Measurements from ENCODE around the gene CLUH.

Gene CLUH, protein sequence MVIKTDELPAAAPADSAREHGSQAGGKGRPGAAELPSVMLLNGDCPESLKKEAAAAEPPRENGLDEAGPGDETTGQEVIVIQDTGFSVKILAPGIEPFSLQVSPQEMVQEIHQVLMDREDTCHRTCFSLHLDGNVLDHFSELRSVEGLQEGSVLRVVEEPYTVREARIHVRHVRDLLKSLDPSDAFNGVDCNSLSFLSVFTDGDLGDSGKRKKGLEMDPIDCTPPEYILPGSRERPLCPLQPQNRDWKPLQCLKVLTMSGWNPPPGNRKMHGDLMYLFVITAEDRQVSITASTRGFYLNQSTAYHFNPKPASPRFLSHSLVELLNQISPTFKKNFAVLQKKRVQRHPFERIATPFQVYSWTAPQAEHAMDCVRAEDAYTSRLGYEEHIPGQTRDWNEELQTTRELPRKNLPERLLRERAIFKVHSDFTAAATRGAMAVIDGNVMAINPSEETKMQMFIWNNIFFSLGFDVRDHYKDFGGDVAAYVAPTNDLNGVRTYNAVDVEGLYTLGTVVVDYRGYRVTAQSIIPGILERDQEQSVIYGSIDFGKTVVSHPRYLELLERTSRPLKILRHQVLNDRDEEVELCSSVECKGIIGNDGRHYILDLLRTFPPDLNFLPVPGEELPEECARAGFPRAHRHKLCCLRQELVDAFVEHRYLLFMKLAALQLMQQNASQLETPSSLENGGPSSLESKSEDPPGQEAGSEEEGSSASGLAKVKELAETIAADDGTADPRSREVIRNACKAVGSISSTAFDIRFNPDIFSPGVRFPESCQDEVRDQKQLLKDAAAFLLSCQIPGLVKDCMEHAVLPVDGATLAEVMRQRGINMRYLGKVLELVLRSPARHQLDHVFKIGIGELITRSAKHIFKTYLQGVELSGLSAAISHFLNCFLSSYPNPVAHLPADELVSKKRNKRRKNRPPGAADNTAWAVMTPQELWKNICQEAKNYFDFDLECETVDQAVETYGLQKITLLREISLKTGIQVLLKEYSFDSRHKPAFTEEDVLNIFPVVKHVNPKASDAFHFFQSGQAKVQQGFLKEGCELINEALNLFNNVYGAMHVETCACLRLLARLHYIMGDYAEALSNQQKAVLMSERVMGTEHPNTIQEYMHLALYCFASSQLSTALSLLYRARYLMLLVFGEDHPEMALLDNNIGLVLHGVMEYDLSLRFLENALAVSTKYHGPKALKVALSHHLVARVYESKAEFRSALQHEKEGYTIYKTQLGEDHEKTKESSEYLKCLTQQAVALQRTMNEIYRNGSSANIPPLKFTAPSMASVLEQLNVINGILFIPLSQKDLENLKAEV (N-terminal part only)

DNA sequence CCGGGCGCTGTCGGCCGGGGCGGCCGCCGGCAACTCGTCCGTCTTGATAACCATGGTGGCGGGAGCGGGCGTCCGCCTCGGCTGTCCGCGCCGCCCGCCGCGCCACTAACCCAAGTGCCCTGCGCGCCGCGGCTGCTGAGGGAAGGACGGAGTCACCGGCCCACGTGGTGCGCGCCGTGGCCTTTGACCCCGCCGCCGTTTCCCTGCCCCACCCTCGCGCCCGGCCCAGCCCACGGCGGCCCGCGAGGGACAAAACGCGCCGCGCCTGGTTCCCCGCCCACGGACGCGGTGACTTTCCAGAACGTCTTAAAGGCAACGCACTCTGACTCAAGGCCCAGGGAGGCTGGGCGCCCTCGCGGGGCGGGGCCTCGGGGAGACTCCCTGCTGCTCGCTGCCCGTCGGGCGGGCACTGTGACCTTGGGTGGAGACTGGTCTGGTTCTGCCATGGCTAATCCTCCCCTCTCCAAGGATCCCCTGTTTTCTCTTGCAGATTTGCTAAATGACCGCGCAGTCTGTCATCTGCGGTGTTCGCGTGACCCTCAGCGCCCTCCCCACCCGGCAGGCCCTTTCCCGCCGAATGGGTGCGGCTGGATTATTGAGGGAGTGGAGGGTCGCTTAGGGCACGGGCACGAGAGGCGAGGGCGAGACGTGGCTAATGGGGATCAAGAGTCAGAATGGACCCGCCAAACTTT lies at the start of gene CLUH:
TSS of gene CLUH (minus strand) at position 157 of the 692 bp plus-strand sequence. CDS start at position 54, 103 bp downstream.
- DNase-seq, result no peak

DNA sequence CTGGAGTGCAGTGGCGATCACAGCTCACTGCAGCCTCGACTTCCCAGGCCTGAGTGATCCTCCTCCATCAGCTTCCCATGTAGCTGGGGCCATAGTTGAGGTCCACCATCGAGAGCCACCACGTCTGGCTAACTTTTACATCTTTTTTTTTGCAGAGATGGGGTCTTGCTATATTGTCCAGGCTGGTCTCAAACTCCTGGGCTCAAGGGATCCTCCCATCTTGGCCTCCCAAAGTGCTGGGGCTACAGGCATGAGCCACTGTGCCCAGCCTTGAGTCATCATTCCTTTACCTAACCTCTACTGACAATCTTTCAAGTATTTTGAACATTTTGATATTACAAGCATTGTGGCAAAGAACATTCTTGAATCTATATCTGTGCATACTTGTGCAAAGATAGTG lies 47.3 kb upstream of the CLUH start:
- no peak for DNase-seq

DNA sequence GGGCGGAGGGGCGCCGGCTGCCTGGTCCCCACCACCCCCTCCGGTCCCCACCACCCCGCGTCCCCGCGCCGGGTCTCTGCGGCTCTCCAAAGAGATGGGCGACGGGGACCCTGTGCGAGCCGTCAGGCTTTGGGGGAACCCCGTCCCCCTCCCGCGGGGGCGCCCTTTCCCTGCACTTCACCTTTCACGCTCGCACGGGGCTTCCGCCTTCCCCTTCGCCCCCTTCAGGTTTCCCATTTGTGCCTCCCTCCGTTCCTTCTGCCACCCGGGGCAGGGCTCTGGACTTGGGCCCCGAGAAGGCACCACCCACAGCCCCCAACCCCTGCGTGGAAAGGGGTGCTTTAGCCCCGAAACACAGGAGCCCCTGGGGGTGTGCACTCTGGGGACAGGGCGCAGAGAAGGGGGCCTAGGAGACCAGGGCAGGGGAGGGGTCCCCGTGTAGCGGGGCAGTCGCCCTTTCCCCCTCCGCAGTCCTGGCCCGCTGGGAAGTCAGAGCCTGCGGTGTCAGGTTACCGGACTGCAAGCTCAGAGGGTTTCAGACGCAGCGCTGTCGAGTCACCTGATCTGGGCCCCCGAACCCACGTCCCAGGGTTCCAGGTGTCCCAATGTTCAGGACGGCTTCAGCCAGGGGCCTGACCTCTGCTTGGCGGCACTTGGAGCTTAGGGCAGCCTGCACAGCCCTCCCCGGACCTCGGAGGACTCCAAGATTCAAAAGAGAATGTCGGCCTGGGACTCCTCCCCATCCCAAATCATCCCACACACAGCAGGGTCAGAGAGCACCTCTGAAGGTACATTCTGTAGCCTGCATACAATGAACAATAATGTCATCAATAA lies 44.5 kb upstream of the CLUH start:
- no peak for DNase-seq

- DNase-seq, result no peak
These were observed 39.9 kb upstream of the CLUH start for GRCh38 chr17:2751491-2751890.

DNA sequence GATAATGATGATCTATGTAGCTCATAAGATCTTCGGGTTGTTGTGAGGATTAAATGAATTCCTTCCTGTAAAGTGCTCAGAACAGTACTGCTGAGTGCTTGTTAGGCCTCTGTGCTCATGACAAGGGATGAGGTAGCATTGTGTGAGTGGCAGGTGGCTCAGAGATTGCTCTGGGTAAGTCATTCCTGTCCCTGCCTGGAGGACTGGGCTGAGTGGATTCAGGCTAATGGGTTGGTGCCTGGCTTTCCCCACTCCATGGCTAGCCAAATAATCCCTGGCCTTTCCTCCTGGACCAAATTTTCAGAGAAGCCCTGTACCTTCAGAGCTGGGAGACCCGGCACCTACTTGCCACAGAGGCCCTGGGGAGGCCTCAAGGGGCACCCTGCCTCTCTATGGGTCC lies 39.2 kb upstream of the CLUH start:
- DNase-seq, result no peak

- DNase-seq, result no peak
These were observed 38.2 kb upstream of the CLUH start for GRCh38 chr17:2749784-2750181.

DNA sequence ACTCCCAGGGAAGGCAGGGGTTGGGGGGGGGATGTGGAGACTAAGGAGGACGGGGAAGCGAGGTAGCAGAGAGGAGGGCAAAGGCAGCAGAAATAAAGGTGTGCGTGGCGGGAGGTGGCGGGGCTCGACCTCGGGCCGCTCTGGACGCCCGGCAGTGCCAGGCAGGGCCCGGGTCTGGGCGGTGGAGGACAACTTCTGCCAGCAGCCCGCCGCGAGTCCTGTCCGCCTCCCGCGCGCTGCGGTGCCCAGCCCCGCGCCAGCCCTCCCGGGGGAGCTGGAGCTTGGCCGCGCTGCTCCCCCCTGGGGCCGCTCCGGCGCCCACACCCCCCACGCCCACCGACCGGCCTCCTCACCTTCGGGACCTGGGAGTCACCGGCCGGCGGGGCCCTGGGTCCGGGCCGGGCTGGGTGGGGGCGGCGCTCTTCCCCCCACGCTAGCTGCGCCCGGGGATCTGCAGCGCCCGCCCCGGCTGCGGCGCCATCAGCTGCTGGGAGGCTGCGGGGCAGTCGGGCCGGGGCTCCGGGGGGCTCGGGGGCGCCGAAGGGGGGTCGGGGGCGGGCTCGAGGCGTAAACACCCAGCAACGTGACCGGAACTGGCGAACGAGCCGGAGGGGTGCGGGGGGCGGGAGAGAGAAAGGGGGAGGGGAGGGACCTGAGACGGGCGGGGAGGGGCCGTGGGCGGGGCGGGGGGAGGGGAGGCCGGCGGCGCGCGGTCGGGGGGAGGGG lies 37.7 kb upstream of the CLUH start, which contains the start of gene CCDC92B:
TSS of gene CCDC92B (minus strand) at position 595 of the 726 bp plus-strand sequence. CDS start 14,507 bp downstream, outside the sequence.
- no peak for DNase-seq

GRCh38 chr17:2745317-2746037 lies 33.9 kb upstream of the CLUH start:
- no peak for DNase-seq

DNA sequence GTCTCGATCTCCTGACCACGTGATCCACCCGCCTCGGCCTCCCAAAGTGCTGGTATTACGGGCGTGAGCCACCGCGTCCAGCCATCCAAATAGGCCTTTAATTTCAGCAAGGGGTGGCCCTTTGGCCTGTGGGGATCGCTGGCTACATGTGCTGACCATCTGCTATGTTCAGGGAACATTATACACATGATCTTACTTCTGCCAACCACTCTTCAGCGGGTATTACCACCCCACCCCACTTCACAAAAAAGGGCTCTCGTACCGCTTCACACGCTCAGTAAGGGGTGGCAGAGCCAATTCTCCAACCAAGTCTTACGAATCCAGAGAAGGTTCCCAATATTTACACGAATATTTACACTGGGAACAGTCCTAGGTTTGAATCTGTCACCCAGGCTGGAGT lies 26.1 kb upstream of the CLUH start:
- no peak for DNase-seq

DNA sequence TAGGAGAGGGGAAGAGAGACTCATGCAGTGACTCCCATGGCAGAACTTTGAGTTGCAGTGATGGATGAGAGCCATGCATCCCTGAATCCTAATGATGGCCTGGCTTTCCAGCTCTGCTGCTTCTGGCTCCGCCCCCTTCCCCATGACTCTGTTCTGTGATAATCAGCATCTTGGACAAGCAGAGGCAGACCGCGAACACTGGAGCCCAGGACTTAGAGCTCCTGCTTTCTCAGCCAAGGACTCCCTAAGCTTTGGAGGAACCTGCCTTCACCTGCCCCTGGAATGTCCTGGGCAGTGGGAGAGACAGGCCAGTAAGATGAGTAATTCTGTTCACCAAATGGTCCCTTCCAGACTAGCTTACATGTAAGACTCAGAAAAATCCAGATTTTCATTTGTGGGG lies 25.4 kb upstream of the CLUH start:
- DNase-seq, result no peak

DNA sequence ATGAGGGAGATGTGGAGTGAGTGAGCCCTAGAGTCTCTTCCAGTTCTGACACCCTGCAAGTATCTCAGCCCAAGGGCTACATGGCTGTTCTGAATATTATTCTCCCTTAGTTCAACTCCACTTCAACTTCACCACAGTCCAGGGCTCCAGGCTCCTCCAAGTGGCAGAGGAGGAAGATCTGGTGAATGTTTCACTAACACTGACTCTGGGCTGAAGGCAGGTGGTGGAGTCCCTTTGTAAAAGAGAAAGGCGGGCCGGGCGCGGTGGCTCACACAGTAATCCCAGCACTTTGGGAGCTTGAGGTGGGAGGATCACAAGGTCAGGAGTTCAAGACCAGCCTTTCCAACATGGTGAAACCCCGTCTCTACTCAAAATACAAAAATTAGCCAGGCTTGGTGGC lies 24.3 kb upstream of the CLUH start:
- no peak for DNase-seq

- no peak for DNase-seq
These were observed 23.4 kb upstream of the CLUH start for GRCh38 chr17:2734939-2735338.

DNA sequence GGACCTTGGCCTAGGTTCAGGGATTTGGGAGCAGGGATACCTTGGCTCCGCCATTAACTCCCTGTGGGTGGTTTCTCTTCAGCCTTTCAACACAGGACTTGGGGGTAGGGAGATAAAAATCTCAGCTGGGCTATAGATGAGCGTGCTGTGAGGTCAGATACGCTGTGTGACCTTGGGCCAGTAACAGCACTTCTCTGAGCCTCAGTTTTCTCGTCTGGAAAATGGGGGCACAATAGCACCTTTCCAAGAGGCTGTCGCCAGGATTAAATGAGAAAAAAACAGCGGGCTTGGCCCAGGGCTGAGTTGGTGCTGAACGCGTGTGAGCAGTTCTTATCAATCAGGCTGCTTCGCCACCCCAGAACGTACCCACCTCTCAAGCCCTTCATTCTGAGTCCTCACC lies 20.2 kb upstream of the CLUH start:
- DNase-seq, result no peak

- no peak for DNase-seq
These were observed 19.3 kb upstream of the CLUH start for GRCh38 chr17:2730764-2731353.

- DNase-seq, result no peak
These were observed 13.2 kb upstream of the CLUH start for GRCh38 chr17:2724784-2725164.

DNA sequence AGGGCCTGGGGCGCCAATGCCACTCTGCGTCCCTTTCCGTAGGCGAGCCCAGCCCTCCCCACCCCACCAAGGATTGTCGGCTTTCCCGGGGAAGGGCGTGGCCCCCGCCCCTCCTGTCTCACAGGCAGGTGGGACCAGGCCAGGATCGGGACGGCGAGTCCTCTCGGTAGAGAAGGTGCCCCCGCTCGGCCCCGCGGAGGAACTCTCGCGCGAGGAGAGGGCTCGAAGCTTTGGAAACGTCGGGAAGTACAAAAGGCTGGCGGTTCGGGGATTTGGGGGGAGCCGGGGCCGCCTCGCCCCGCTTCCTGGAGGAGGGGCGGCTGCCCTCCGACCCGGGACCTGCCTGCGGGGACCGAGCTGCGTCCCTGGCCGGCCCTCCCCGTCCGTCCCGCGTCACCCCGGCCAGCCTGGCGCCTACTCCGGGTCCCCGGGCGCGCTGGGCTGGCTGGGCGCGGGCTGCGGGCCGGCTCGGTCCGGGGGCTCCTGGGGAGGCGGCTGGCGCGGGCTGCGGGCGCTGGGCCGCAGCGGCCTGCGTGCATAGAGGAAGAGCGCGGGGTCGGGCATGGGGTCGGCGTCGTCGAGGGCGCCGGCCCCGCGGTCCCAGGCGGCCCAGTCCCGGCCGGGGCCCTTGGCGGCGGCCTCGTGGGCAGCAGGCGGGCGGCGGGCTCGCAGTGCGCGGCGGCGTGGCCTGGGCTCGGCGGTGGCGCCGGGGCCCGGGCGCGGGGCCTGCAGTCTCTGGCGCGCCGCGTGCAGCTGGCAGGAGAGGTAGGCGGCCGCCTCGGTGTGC lies 12.6 kb upstream of the CLUH start:
- no peak for DNase-seq

- DNase-seq, result no peak
These were observed 12.0 kb upstream of the CLUH start for GRCh38 chr17:2723505-2723996.

GRCh38 chr17:2722611-2723010 lies 11.0 kb upstream of the CLUH start:
- no peak for DNase-seq

GRCh38 chr17:2721603-2722002 lies 10.0 kb upstream of the CLUH start:
- DNase-seq, result no peak

All from NCI-H2081 treated with DMSO at 0.1 percent for 48 hours (cell line).